G401.6 (cell line): ENCODE measurements around the gene ANGPT4.
"Not testable (repeated sequence)": the region's sequence is repeated elsewhere in the genome, so short reads cannot be mapped to it uniquely, and the experiment has no call there.

Experiments
- FAIRE-seq: peaks from 2 replicates; lab custom pipeline; 2012; peaks lifted over from hg19 to GRCh38; lab: Jason Lieb, UNC

ANGPT4 gene

DNA sequence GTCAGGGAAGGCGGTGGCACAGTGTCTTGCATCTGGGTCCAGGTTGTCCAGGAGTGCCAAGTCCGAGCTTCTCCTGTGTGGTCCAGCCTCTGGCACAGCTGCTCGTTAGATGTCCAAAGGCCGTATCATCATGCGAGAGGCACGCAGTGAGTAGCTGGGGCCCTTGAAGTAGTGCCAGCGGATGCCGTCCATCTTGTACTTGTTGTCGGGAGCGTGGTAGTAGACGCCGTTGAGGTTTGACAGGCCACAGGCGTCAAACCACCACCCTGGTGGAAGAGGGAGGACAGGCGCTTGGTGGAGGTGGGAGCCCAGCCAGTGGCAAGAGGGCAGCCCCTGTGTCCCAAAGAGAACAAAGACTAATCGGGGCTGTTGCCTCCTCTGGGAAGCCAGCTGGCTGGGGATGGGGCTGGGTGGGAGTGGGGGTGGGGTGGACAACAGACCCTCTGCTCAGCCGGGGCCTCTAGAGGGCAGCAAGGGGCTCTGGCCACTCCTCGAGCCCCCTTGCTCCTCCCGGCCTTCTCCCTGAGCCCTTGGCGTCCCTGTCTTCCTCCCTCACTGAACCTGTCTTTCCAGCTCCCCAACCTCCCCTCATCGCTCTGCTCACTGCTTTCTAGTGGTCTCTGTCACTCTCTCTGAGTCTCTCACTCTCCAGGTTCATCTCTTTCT is 43.1 kb downstream of the ANGPT4 start:
- FAIRE-seq = no peak

DNA sequence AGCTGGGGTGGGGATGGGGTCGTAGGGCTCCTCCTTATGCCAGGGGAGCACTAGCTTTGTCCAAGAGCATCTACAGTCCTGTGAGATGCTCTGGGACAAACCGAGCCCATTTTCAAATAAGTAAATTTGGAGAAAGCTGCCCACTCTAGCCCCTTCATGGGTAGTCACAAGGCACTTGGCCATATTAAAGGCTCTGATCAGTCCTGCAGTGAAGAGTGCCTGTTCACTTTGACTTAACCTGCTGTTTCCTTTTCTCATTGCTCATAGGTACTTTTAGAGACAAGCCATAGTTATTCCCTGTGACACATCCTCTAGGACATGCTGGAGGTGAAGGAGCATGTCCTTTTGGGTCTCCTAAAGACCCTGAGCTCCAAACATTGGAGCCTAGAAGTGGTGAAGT is 44.2 kb downstream of the ANGPT4 start:
- no peak for FAIRE-seq

DNA sequence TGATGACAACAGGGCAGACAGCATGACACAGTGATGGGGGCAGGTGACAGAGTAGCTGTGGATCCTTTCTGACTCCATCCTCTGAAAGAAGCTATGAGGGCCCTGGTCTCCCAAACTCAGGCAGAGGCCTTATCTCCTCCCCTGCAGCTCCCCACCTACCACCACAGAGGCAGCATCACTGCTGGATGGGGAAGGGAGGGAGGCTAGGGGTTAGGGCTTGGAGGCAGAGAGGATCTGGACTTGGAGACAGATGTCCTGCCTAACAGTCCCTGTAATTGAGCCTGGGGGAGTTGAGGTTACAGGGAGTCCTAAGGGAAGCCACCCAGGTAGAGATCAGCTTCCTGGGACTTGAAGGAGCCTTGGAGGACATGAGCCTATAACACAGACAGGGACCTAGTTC is 44.7 kb downstream of the ANGPT4 start:
- no peak for FAIRE-seq

DNA sequence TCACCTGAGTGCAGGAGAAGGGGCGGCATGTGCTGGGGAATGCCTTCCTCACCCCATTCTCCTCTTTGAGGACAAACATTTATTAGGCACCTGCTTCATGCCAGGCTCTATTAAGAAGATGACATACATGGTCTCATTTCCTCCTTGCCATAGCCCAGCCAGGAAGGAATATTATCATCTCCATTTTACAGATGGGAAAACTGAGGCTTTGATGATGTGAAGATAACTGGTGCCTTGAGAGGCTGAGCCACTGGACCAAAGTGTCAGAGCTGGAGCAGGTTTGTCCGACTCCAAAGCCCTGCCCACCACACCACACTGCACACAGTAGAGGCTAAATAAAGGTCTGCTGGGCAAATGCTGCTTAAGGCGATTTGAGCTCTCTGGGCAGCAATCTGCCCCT is 45.4 kb downstream of the ANGPT4 start:
- FAIRE-seq = no peak

DNA sequence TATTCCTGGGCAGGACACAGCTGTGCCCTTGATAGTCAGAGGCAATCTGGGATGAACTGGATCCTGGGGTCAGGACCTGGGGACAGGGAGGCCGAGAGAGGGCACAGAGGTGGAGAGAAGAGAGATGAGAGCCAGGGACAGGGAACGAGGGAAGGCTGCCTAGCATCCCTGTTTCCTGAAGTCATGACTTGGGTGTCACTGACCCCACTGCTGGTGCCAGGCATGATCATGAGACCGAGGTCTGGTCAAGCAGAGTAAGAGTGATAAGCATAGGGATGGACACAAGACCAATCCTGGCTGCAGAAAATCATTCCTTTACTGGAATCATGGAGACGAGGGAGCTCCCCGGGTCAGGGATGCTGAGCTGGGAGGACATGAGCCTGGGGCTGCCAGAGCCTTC is 46.5 kb downstream of the ANGPT4 start:
- no peak for FAIRE-seq

DNA sequence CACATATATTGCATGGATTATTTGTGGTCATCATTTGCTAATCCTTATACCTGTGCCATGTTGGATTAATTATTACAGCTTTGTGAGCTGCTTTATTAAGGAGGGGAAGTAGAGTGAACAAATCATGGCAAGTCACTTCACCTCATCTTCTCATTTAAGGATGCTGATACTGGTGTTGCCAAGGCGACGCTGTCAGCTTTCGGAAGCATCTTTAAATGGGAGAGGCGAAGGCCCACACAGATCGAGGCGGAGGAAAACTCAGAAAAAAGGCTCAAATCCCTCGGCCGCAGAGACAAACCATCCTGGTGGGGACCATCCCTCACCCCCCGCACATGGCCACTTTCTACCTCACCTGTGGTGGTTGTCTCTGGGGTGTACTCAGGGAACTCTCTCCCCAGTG is 47.9 kb downstream of the ANGPT4 start:
- no peak for FAIRE-seq

DNA sequence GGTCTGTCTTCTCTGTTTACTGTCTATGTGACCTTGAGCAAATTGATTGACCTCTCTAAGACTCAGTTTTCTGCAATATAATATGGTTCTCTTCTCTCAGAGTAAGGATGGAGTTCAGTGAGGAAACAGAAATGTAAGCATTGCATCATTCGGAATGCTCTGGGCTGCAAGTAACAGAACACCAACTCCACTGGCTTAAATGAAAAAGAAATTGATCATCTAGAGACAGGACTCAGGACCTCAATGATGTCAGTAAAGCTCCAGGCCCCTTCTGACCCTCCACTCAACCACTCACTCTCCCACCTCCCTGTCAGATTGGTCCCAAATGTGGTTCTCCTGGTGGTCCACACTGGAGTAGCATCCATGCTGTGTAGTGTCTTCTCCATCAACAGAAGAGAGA is 50.7 kb downstream of the ANGPT4 start:
- FAIRE-seq = no peak

DNA sequence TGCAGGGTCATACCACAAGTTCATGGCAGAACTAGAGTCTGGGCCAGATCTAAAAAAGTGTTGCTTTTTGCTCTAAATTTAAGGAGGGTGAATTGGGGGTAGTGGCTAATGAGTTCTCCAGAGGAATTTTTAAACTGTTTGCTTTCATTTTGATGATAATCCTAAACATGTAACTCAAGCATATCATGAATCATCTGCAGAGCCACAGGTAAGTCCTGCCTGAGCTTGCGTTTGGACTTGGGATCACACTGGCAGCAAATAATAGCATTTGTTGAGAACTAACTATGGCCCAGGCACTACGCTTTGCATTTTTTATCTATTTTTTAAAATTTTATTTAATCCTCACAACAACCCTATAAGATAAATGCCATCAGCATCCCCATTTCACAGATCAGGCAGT is 55.2 kb downstream of the ANGPT4 start:
- FAIRE-seq = no peak

DNA sequence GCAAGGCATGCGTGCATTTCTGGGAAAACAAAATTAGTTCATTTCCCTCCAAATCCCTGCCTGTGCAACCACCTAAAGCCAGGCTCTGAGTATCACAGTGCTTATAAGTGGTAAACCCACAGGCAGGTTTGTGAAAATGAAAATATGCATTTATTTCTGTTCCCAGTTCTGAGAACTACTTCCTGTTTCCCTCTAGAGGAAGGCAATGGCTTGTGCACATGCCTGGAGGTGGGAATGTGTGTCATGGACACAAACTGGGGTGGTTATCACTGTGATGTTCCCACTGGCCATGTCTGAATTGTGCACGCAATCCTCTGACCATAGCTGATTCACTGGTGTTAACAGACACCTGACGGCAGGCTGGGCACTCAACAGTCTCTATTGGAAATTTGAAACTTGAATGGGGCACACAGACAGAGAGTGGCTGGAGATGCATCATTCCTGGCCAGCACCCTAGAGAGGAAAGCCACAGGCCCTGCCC is 56.3 kb downstream of the ANGPT4 start:
- FAIRE-seq = no peak

DNA sequence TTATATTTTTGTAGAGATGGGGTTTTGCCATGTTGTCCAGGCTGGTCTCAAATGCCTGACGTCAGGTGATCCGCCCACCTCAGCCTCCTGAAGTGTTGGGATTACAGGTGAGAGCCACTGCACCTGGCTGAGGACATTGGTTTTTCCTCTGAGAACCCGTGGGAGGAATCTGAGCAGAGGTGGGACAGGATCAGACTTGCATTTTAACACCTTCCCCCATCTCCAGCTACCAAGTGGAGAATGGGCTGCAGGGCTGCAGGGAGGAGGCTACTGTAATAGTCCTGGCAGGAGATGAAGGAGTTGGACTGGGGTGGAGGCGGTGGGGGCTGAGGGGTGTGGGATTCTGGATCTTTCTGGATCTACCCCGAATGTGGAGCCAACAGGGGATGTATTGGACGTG is 58.1 kb downstream of the ANGPT4 start:
- FAIRE-seq = no peak

DNA sequence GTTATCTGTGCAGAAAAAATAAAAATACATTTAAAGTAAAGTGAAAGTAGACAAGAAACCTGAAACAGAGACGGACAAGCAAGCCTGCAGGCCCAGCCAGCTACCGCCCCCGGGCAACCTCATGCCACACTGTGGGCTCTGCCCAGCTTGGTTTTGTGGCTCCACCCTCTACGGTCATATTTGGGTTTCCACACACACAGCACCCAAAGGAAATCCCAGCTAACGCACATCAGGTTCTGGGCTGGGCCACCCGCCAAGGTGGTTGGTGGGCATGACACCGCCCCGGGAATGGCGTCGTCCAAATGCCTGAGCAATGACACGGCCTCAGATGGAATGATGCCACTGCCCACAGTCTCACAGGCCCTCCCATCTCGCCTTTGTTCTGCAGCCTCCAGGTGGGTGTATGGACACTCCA is 59.8 kb downstream of the ANGPT4 start:
- no peak for FAIRE-seq

DNA sequence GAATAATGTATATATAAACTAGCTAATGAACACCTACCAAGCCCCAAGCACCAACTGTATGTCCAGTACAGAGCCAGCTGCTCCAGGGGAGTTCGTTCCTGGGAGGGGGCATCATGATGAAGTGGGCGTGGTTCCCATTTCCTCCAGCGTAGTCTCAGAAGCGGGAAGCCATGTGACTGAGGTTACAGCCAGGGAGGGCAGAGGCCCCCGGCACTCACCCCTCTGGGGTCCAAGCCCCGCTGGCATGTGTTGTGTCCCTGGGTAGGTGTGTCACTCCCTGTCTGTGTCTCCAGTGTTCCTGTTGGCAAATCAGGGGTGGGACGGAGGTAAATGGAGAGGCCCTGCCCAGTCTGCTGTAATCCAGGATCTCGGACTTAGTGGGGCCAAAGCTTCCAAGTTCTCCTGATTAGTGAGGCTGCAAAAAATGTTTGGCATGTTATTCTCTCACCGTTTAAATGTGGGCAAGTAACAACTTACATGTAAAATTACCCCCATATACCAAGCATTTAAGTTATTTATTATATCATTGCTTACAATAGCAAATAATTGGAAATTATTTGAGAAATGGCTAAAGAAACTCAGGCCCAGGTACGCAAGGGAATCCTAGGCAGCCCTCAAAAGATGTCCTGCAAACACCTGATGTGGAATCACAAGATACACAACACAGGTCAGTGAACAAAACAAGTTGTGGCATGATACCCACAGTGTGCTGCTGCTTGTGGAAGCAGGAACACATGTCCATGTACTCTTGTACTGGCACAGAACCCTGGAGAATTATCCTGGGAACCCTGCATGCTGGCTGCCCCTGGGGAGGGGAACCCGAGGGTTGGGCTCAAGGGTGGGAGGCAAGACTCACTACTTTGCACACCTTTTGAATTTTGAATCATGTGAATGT is 60.4 kb downstream of the ANGPT4 start:
- FAIRE-seq = no peak

DNA sequence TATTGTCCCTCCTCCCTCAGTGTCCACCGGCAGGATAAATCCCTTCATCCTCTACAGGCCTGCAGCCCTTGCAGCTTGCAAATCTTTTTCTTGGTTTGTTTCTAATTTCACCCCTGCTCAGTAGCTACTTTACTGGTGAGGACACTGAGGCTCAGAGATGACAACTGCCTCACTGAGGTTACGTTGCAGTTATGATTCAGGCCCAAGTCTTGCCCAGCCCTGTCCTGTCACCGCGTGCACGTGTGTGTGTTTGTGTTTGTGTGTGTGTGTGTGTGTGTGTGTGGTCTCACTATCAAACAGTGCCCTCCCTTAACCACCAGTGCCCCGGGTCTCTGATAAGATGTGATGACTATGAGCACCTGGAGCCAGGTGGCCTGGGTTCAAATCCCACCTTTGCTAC is 61.5 kb downstream of the ANGPT4 start:
- no peak for FAIRE-seq

DNA sequence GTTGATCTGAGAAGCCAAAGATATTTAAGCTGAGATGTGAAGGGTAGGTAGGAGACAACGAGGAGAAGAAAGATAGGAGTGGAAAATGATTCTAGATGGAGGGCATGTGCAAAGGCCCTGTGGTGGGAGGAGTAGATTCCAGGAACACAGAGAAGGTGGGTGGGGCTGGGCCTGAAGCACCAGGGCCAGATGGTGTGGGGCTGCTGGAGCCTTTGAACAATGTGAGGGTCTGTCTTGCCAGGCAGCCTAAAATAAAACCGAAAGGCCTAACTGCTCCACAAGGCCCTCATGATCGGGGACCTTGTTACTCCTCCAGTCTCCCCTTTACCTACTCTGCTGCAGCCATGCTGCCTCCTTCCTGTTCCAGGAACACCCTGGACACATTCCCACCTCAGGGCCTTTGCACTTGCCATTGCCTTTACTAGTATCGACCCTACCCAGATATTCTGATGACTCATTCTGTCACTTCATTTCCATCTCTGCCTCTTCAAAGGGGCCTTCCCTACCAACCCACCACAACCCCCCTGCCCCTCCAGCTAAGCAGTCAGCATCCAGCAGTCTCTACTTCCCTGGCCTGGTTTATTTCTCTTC is 62.6 kb downstream of the ANGPT4 start:
- no peak for FAIRE-seq

DNA sequence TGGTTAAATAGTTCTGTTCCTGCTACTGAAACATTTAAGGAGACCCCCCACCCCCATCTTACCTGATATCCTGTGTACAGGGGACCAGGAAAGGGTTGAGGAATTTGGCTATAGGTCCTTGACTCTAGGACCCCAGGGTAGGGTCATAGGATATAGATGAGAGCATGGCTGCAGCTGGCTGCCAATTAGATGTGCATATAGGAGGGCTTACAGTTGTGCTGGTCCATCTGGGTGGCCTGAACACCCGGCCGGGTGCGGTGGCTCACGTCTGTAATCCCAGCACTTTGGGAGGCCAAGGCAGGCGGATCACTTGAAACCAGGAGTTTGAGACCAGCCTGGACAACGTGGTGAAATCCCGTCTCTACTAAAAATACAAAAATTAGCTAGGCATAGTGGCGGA is 67.4 kb downstream of the ANGPT4 start:
- not testable (repeated sequence) for FAIRE-seq

DNA sequence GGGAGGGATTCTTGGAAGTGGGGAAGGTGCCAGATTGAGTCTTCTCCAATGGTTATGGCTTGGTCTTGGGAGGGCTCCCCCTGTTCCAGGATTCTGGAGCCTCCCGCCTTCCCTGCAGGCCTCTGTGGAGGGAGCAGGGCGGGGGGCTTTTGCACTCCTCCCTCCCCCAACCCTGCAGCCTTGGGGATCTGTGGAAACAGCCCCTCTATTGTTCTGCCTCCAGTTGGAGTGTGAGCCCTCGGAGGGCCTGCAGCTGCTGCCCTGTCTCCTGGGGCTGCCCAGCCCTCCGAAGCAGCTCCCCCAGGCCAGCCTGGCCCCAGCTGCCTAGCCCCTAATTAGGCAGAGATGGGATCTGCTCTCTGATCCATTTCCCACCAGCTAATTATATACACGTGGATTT is 67.9 kb downstream of the ANGPT4 start:
- no peak for FAIRE-seq

DNA sequence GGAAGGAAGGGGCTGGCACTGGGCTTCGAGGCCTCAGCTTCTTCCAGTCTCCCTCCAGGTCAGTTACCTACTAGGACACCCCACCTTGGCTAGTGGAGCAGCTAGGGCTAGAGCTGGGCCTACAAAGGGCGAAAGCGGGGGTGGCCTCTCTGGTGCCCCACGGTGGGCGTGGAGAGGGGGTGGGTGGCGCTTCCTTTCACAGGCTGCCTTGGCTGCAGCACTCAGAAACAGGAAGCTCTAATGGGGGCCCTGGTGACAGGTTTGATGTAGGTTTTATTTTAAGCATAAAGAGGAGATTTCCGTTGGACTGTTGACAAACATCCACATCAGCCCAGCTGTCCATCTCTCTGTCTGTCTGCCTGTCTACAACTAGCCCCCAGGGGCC is 69.2 kb downstream of the ANGPT4 start:
- FAIRE-seq = no peak

DNA sequence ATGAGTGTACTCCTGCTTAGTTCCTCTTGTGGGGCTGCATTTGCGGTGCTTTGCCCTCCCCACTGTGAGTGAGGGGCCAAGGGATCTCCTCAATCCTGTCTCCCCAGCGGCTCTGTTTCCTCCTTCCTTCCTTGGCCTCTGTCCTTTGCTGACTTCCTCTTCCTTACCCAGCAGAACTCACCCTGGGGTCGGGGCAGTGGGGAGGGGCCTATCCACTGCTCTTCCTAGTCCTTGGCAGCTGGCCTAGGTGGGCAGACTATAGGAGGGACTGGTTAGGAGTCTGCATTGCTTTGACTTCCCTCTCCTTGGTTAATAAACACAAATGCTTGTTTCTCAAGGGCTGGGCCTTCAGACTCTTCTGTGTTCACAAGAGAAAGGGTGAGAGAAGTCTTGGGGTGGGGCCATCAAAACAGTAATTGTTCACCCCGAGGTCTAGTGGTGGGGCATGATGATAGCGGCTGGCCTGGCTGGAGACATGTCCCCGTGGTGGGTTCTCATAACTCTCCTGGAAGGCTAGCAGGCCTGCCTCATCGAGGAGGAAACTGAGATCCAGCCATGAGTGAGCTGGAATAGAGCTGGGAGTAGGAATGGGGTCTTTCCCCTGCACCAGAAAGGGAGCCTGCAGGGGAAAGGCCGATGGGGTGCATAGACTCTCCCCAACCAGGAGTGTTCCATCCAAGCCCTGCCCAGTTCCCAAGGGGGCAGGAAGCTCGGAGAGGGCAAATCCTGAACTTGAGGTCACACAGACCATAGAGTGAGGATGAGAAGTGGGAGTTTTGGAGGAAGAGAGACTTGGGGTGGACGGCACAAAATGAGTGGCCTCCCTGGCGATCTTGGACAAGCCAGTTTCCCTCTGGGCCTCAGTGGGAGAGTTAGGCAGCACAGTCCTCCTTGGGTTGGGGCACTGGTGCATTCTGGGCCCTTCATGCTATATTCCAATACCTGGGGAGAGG is 69.9 kb downstream of the ANGPT4 start:
- FAIRE-seq = no peak

DNA sequence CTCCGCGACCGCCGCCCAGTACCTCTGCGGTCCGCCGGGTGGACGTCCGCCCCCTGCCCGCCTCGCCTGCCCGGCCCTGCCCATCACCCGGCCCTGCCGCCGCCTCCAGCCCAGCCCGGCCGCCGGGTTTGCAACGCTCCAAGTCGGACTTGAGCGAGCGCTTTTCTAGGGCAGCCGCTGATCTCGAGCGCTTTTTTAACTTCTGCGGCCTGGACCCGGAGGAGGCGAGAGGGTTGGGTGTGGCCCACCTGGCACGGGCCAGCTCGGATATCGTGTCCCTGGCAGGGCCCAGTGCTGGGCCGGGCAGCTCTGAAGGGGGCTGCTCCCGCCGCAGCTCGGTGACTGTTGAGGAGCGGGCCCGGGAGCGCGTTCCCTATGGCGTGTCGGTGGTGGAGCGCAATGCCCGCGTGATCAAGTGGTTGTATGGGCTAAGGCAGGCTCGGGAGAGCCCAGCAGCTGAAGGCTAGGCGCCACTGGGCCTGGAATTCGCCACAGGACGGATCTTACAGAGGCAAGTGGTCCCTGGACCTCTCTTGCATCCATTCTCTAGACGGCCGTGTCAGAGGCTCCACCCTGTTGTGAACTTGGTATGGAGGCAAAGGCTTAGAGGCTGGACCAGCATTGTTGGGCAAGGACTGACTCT is 70.8 kb downstream of the ANGPT4 start:
- FAIRE-seq = no peak

DNA sequence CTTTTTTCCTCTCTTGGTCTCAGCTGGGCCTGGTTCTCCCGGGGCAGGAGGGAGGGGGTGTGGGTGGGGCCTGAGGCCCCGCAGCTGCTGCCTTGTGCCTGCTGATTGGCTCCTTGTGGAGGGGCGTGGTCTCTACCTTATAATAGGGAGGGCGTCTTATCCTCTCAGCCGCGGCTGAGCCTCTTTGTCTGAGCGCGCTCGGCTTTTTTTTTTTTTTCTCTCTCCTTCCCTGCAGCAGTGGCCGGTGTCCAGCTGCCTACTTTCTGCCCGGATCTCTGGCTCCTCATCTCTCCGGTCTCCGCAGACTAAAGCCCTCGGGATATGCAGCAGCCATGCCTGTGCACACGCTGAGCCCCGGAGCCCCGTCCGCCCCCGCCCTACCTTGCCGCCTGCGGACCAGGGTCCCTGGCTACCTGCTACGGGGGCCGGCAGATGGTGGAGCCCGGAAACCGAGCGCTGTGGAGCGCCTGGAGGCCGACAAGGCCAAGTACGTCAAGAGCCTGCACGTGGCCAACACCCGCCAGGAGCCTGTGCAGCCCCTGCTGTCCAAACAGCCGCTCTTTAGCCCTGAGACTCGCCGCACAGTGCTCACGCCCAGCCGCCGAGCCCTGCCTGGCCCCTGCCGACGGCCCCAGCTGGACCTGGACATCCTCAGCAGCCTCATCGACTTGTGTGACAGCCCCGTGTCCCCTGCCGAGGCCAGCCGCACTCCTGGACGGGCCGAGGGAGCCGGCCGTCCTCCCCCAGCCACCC is 71.5 kb downstream of the ANGPT4 start:
- no peak for FAIRE-seq

DNA sequence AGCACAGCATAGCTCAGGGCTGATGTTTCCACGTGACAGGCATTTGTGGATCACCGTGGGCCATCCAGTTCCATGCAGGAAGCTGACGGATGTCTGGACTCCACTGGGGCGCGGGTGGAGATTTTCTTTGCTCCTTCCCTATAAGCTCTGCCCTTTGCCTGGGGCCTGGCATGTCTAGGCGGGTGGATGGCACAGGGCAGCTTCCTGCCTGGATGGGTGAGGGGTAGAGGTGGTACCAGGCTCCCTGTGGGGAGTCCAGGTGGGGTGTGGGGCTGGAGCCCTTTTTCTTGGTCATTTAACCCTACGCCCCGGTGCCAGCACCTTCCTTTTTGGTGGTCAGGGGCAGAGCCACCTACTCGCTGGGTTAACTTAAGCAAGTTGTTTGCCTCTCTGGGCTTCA is 72.2 kb downstream of the ANGPT4 start:
- no peak for FAIRE-seq
